ENCODE data around the gene TLX1.

TLX1 gene

DNA sequence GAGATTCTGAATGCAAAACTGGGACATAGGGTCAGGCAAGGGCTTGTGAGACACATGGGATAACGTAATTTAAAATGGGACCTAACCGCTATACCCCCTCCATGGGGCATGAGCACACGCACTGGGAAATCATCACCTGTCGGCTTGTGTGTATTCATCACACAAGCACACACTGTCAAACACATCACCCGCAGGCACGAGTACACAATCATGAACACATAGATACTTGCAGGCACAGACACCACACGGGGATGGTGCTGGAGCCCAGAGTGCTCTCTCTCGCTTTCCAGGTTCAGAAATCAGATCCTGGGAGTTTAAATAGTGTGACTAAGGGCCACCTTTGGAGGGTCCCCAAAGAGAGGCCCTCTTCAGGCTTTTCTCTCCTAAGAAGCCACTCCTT lies 19.6 kb upstream of the TLX1 start:
- no peak for DNase-seq (ENCODE audit: low read depth in 1 of 2, low spot score in 1 of 2)

DNA sequence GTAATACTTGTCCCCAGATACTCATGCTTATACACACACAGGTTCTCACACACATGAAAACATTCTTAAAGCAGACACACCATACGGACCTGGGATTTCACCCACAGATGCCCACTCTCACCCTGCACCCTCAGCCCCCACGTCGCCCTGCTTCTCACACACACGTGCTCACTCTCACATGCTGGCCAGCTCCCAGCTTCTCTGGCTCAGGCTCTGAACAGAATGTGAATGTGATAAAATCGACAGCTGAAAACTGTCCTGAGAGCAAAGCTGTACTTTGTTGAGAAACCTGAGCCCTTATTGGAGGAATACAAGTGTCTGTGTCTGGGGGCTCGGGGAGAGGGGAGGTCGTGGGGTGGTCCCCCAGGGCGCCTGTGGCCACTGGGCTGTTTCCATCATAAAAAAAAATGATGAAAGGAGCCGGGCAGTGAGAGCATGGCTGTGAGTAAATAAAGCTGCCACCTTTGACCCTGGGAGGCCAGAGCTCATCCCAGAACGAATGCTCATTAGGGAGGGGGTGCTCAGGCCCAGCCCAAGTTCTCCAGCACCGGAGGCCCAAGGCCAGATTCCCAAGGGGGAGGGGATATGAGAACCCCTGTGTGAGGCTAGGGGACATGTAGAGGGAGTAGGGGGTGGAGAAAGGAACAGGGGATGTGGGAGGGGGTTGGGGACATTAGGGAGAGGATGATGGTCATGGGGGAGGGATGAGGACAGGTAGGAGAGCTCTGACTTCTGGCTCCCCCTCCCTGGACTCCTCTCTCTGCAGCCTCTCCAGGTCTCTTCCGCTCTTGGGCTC lies 18.1 kb upstream of the TLX1 start:
- no peak for DNase-seq (ENCODE audit: low read depth in 1 of 2, low spot score in 1 of 2)

DNA sequence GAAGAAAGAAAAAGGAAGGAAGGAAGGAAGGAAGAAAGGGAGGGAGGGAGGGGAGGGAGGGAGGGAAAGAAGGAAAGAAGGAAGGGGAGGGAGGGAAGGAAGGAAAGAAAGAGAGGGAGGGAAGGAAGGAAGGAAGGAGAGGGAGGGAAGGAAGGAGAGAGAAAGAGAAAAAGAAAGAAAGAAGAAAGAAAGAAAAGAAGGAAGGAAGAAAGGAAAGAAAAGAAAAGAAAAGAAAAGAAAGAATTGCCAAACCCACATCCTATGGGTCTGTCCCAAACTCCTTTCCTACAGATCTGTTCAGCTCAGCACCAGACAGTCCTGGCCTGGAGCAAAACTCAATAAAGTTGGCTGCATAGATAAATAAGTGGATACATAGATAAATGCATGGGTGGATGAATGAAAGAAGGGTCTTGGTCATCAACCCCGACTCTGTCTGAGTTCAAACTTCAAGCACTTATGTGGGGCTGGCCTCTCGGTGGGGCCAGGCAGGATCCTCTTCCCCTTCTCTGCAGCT lies 17.2 kb upstream of the TLX1 start:
- no peak for DNase-seq (ENCODE audit: low read depth in 1 of 2, low spot score in 1 of 2)

DNA sequence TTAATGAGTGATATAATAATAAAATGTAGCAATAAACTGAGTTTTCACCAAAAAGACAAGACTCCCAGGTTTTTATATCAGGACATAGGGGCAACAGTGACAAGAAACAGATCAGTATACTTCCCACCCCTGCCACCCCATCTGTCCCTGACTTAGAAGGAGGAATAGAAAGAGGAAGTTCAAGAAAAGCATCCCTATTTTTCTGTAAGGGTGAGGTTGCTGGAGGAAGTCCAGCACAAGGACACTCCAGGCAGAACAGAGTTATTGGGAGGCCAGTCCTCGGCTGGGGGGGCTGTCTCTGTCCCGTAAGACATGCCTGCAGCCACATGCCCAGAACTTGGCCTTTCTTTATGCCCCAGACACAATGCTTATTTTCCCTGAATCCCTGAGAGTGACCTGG lies 16.5 kb upstream of the TLX1 start:
- DNase-seq (ENCODE audit: low read depth in 1 of 2, low spot score in 1 of 2) = no peak

DNA sequence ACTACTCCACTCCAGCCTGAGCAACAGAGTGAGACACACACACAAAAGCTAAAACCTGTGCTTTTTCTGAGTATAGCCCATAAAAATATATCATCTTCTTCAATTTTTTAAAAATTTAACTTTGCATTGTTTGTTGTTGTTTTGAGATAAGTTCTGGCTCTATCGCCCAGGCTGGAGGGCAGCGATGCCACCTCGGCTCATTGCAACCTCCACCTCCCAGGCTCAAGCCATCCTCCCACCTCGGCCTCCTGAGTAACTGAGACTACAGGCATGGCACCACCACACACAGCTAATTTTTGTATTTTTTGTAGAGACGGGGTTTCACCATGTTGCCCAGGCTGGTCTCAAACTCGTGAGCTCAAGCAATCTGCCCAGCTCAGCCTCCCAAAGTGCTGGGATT lies 14.3 kb upstream of the TLX1 start:
- DNase-seq (ENCODE audit: low read depth in 1 of 2, low spot score in 1 of 2) = no peak

DNA sequence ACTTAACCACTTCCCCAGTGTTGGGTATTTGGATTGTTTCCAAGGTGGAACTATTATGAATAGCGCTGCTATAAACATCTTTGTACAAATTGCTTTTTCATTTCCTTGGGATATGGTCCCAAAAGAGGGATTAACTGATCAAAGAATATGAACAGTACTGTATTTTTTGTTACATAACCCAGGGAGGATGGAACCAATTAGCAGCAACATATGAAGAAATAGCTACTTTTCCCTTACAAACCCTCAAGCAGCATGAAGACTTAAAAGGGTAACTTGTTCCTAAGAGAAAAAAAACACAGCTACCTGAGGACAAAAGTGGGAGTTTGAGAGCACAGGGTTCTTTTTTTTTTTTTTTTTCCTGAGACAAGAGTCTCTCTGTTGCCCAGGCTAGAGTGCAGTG lies 13.1 kb upstream of the TLX1 start:
- DNase-seq (ENCODE audit: low read depth in 1 of 2, low spot score in 1 of 2) = no peak

DNA sequence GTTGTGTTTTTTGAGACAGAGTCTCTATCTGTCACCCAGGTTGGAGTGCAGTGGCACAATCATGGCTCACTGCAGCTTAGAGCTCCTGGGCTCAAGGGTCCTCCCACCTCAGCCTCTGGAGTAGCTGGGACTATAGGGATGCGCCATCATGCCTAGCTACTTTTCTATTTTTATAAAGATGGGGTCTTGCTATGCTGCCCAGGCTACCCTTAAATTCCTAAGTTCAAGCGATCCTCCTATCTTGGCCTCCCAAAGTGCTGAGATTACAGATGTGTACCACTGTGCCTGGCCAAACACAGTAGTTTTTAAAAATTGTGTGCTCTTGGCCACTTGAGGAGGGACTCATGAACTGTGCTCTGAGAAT lies 10.6 kb upstream of the TLX1 start:
- no peak for DNase-seq (ENCODE audit: low read depth in 1 of 2, low spot score in 1 of 2)

DNA sequence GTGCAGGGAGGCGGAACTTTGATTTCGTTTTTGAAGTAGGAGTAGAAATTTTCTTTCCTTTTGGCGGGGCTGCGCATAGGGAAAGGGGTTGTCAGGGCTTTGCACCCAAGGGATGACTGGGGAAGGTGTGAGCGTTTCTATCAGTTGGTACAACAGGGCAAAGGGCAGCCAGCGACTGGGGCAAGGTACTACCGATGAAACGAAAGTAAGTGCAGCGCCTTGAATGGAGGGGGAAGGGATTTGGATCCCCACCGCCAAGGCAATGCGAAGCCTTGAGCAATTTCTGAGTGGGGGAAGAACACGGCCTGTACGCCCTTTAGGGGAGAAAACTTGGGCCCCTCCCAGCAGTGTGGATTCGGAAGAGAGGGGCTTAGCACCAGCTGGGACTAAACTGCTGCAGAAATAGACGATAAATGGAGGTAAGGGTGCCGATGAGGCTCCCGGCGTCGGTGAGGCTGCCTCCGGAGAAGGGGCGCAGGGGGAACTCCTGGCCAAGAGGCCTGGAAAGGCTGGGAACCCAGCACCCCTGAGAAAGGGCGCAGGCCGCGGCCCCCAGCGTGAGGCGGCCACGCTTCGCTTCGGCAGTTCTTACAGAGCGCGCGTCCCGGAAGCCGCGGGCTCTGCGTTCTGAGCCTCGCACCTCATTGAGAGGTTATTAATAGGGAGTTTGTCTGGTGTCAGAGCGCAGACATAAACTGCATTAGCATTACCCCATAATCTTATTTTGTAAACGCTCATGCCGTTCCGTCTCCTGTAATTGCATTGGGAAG lies 10.0 kb upstream of the TLX1 start:
- DNase-seq (ENCODE audit: low read depth in 1 of 2, low spot score in 1 of 2) = peak in 1 of 2 donors; percentile 29

DNA sequence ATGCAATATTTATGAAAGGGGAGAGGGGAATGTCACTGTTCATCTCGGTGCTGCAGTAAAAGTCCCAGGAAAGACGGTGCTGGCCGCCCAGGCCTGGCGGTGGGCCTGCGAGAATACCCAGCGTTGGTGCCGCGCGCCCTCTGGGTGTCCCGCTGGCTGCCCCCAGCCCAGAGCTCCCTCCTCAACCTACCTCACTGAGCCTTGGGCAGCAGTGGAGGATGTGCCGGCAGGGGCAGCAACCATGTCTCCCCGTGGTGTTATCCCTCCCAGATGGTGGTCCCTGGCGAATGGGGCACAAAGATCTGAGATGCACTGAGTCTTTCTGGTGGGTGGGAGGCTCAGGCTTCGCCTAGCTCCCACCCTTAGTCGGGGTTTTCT lies 9.5 kb upstream of the TLX1 start:
- DNase-seq (ENCODE audit: low read depth in 1 of 2, low spot score in 1 of 2) = no peak

DNA sequence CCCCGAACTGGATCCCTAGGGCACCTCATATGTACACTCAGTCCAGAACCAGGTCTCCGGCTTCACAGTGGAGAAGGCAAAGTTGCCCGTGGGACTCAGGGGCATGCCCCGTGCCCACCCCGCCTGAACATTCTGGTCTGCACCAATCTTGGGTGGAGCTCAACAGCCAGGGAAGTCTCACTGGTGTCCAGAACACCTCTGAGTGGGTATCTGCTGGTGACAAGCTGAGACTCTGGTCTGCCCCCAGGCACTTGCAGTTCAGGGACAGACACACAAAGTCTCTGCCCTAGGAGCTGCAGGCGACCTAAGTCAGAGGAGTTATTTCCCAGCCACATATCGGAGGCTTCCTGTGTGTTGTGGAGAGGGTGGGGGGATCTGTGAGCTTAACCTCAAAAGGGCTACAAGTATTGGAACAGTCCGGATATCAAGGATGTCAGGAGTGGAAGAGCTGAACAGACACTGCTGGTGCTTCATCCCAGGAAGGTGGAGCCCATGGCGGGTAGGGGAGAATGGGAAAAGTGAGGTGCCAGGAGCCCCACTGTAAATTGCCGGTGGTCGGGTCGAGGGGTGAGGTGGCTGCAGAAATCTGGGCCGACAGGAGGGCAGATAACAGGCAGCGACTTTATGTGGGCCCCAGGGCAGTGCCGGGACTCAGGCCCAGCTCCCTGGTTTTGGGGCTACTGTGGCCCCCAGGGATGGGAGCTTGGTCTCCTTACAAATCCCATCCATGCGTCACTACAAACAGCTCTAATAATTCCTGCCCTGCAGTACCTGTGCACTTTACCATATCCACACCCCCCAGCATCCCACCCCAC lies 8.6 kb upstream of the TLX1 start:
- DNase-seq (ENCODE audit: low read depth in 1 of 2, low spot score in 1 of 2) = no peak

DNA sequence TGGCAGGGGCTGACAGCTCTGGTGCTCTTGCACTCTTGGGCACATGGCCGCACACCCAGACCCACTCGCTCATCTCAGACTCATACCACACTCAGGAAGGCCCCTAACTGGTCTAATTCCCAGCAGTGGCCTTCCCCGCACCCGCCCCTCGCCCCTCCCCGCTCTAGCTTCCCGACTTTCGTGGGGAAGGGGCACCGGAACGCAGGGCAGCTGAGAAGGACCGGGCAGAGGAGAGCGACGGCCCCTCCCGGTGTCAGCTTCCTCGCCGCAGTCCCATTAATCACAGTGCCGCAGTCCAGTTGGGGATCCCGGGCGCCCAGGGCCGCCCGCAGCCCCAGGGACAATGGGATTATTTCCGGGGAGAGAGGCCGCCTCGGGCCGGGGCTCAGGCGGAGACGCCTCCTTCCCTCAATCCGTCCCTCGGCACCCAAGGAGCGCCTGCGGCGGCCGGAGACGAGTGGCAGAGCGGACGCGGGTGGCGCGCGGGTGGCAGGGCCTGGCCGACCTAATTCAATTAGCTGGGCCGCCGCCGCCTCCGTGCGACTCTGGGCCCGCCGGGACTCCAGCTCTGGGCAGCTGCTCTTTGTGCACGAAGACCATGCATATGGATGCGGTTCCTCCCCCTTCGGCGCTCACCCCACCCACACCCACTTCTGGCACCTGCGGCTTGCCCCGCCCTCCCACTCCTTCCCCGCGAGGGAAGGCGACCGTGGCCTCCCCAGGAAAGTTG lies 7.8 kb upstream of the TLX1 start:
- DNase-seq (ENCODE audit: low read depth in 1 of 2, low spot score in 1 of 2) = no peak

DNA sequence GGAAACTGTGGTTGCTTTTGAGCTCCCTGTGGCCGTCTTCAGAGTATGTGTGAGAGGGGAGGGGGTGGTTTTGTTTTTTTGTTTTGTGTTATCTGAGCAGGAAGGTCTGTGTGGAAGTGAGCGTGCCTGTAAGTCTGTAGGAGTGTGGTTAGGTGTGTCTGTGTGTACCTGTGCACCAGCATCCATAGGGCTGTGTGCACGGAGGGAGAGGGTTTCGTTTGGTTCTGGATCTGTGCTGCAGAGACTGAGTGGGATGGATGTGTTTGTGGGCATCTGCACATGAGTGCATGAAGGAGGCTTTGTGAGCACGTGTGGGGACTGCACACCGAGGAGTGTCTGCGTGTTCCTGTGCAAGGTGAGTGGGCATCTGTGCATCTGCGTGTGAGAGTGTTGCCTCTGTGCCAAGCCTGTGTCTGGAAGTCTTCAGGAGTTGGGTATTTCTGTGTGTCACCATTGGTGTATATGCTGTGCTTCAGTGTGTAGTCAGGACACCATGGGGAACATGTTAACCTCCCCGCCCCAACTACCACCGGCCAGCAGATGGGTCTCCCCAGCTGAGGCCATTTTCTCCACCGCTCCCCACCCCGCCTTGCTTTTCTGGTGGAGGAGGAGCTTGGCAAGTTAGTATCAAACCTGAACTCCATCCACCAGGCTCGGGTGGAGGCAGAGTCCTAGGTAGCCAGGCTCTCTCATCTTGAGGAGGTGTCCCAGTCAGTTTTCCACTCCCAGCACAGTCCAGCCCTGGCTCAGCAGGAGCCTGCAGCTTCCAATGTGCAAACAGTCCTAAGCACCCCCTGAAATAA lies 7.1 kb upstream of the TLX1 start:
- no peak for DNase-seq (ENCODE audit: low read depth in 1 of 2, low spot score in 1 of 2)

DNA sequence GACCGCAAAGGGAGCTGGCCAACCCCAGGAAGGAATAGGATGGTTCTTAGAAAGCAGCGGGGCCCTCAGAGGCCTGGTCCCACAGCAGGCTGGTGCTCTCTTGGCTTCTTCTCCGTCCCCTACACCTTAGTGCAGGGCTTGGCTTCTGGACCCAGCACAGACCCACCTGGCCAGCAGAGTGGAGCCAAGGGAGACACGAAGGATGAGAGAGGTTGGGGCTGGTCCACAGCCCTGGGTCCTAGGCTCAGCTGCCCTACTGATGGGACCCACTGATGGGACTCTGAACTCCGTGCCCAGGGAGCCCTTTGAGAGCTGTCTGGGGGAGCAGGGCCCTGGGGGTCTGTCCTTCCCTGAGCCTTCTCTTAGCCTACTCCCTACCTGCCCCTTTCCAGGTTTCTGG lies 6.2 kb upstream of the TLX1 start:
- no peak for DNase-seq (ENCODE audit: low read depth in 1 of 2, low spot score in 1 of 2)

DNA sequence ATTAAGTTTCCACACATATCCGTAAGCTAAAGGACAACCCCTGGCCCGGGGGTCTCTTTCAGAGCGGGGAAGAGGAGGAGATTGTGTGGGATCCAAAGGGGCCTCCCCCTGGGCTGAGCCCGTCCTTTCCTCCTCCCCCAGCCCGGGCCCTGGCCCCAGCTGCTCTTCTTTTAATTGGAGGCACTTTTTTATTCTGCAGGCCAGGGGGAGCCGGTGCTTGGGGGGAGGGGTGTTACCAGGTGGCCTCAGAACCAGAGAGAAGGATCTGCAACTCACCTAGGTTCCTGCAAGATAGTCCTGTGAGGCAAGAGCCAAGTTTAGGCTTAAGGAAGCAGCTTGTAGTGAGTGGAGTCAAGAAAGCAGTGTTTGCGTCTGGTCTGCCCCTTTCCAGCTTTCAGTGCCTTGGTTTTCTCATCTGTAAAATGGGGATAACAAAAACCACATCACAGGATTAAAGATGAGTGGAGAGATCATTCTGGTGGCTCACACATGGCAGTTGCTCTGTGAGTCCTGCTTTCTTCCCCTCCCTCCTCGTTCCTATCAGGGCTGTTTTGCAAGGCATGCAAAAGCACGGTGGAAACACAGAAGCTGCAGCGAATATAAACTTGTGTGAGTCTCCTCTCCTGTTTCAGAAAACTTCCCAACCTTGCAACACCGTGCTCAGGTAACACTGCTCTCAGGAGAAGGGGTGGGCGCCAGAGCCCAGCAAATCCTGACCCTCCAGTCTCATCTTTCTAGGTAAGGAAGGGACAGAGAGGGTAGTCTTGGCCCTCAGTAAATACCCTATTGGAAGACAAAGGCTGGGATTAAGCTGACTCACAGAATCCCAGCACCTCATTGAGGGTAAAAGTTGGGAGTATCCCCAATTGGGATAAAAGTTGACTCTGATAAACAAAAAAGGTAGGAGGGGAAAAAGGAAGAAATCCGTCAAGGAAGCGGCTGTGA lies 4.1 kb upstream of the TLX1 start:
- no peak for DNase-seq (ENCODE audit: low read depth in 1 of 2, low spot score in 1 of 2)

DNA sequence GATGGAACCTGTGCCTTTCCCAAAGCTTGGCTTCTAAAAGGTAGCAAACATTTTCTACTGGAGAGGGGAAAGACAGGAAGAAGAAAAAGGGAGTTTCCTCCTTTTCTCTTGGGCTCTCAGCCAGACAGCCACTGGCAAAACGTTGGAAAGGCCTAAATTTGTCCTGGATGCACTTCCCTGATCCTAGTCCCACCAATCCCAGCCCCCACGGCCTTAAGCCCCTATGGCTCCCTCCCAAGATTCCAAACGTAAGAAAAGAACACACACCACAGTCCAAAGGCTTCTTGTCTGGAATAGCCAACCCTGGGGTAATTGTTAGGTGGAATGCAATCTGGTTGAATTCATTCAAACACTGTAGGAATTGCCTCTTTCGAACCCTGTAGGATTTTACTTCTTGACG lies 959 bp upstream of the TLX1 start:
- DNase-seq (ENCODE audit: low read depth in 1 of 2, low spot score in 1 of 2) = no peak

DNA sequence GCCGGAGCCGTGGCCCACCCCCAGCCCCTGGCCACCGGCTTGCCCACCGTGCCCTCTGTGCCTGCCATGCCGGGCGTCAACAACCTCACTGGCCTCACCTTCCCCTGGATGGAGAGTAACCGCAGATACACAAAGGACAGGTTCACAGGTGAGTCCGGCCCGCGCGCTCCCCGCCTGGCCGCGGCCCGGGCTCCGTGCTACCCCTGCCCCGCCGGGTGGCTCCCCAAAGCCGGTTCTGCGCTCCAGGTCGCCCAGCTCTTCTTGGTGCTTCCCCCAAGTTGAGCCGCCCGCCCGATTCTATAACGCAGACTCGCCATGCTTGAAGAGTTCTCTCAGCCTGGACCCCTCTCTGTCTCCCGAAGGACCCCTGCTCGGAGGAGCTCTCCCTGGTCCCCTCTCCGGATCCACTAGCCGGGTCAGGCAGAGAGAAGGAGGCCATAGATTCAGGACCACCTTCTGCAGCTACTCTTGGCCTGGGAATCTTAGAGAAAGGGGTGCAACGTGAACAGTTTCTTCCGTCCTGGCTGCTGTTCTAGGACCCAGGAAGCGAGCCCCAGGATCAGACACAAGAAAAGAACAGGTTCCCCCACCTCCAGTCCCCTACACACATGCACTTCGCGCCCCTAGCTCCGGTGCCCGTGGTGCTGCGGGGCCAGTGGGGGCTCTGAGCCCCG lies 999 bp downstream of the TLX1 start:
- DNase-seq (ENCODE audit: low read depth in 1 of 2, low spot score in 1 of 2) = no peak

DNA sequence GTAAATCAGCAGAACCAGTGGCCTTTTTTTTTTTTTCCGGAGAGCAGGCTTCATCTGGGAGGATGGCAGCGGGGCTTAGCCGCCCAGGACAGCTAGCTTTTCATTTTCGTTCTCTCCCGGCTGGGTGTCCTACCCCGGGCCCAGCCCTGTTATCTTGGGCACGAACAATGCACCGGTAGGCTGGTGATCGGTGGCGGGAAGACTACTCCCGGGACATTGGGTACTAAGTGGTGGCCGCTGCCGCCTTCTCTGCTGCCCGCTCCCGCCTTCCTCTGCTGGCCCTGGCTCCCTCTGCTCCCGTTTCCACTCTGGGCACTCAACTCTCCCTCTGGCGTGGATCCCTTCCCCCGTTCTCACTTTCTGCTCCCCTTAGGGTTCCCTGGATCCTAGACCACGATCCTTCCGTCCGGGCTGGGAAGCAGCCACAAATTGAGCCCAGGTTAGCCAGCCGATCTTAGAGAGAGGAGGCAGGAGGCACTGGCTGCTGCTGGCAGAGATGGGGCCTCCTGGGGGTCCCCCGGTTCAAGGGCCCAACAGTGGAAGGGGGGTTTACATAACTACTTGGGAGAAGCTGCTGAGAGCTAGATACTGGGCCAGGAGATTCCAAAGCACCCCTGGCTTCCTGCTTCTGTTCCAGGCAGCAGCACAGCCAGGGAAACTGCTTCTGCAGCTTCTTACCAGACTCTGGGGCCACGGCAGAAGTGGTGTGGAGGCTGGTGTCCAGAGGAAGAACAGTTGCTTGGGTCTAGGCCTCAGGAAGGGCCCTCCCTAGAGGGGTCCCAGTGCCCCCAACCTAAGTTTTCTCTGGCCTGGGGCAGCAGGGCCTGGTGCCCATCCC lies 1.8 kb downstream of the TLX1 start:
- DNase-seq (ENCODE audit: low read depth in 1 of 2, low spot score in 1 of 2) = no peak
